CD14-positive monocyte (primary cell): Measurements from ENCODE around the gene OSBPL6. TPM values are rescaled to one million over a fixed set of nuclear protein-coding genes. Genes with fewer than 3 reads are reported as not detected.

Source experiments
- DNase-seq, 3 donors: peaks; one replicate each; pipeline ENCODE4 v3.0.0-alpha.2; 2011 to 2022
- H2AFZ ChIP-seq: 2 replicates; pipeline ENCODE4 v1.6.0; 2012; ENCODE audit warnings: mild to moderate bottlenecking, low read depth, low read length, inconsistent platforms; ENCODE audit not compliant: insufficient read depth, poor library complexity, severe bottlenecking
- H3K27ac ChIP-seq, 2 donors: 1 replicate in 1 of 2; 2 replicates in 1 of 2; pipeline ENCODE4 v1.5.1; 2012 to 2013; ENCODE audit warnings: low read length in 2 of 2, control low read depth in 1 of 2, inconsistent platforms in 1 of 2, low read depth in 1 of 2, mild to moderate bottlenecking in 1 of 2
- H3K27me3 ChIP-seq, 2 donors: one replicate each; pipeline versions ENCODE4 v1.6.0 to v1.6.1; 2011 to 2013; ENCODE audit warnings: low read length in 2 of 2; ENCODE audit not compliant: control insufficient read depth in 2 of 2, insufficient read depth in 2 of 2
- H3K36me3 ChIP-seq, 2 donors: replicated peaks in 1 of 2; 1 replicate in 1 of 2; 2 replicates in 1 of 2; pipeline versions ENCODE4 v1.5.1 to v1.6.1; 2012 to 2013; ENCODE audit warnings: low read length in 2 of 2, control low read depth in 1 of 2, inconsistent platforms in 1 of 2, mild to moderate bottlenecking in 1 of 2; ENCODE audit not compliant: insufficient read depth in 2 of 2, control insufficient read depth in 1 of 2
- H3K4me1 ChIP-seq, 2 donors: 1 replicate in 1 of 2; 2 replicates in 1 of 2; pipeline versions ENCODE4 v1.5.1 to v1.6.1; 2012 to 2013; ENCODE audit warnings: low read length in 2 of 2, control low read depth in 1 of 2, inconsistent platforms in 1 of 2, mild to moderate bottlenecking in 1 of 2, moderate library complexity in 1 of 2; ENCODE audit not compliant: insufficient read depth in 2 of 2, control insufficient read depth in 1 of 2
- H3K4me2 ChIP-seq: replicated peaks from 2 replicates; pipeline ENCODE3; 2012; ENCODE audit warnings: low read length, moderate library complexity, mild to moderate bottlenecking; ENCODE audit not compliant: poor library complexity, severe bottlenecking; ENCODE audit errors: extremely low read depth
- H3K4me3 ChIP-seq, 3 experiments: fragments of 200-600 bp in 1 of 3; sonication (generic) in 1 of 3; replicated peaks in 1 of 3; 1 replicate in 2 of 3; 2 replicates in 1 of 3; pipeline ENCODE4 v1.5.1; 2011 to 2013; ENCODE audit warnings: low read length in 3 of 3, mild to moderate bottlenecking in 3 of 3, control low read depth in 2 of 3, low read depth in 2 of 3, inconsistent platforms in 1 of 3, moderate library complexity in 1 of 3
- H3K79me2 ChIP-seq: 2 replicates; pipeline ENCODE4 v1.6.0; 2012; ENCODE audit warnings: mild to moderate bottlenecking, control low read depth, inconsistent platforms, low read length, moderate library complexity; ENCODE audit not compliant: insufficient read depth
- H3K9ac ChIP-seq: 2 replicates; pipeline ENCODE4 v1.6.0; 2017; ENCODE audit warnings: low read length, mild to moderate bottlenecking; ENCODE audit not compliant: insufficient read depth, poor library complexity, severe bottlenecking
- H3K9me3 ChIP-seq, 2 donors: replicated peaks in 1 of 2; 1 replicate in 1 of 2; 2 replicates in 1 of 2; pipeline versions ENCODE4 v1.5.1 to v1.6.1; 2012 to 2013; ENCODE audit warnings: low read length in 2 of 2, control low read depth in 1 of 2; ENCODE audit not compliant: control insufficient read depth in 1 of 2, insufficient read depth in 1 of 2
- H4K20me1 ChIP-seq: 2 replicates; pipeline ENCODE4 v1.6.0; 2012; ENCODE audit warnings: mild to moderate bottlenecking, low read length, control low read depth, moderate library complexity; ENCODE audit not compliant: insufficient read depth
- H3K27ac Mint-ChIP-seq, 7 donors: one replicate each; pipeline ENCODE4 v1.8.0; 2020; ENCODE audit warnings: mild to moderate bottlenecking in 7 of 7, mixed read lengths in 7 of 7, moderate library complexity in 6 of 7, inconsistent platforms in 2 of 7
- H3K27me3 Mint-ChIP-seq, 3 donors: one replicate each; pipeline ENCODE4 v1.8.0; 2021 to 2022; ENCODE audit warnings: low read depth in 3 of 3, mild to moderate bottlenecking in 3 of 3, mixed read lengths in 3 of 3, moderate library complexity in 3 of 3, inconsistent platforms in 1 of 3
- H3K36me3 Mint-ChIP-seq, 2 donors: one replicate each; pipeline ENCODE4 v1.8.0; 2020; ENCODE audit warnings: mixed read lengths in 2 of 2, inconsistent platforms in 1 of 2, mild to moderate bottlenecking in 1 of 2
- H3K4me1 Mint-ChIP-seq: one replicate; pipeline ENCODE4 v1.8.0; 2020; ENCODE audit warnings: mild to moderate bottlenecking, mixed read lengths
- H3K4me3 Mint-ChIP-seq, 2 donors: one replicate each; pipeline ENCODE4 v1.8.0; 2020; ENCODE audit warnings: mild to moderate bottlenecking in 2 of 2, mixed read lengths in 2 of 2, moderate library complexity in 1 of 2
- H3K9me3 Mint-ChIP-seq, 7 donors: one replicate each; pipeline ENCODE4 v1.8.0; 2020 to 2022; ENCODE audit warnings: mixed read lengths in 7 of 7, mild to moderate bottlenecking in 6 of 7, moderate library complexity in 6 of 7, inconsistent platforms in 2 of 7
- CTCF ChIP-seq: fragments of 200-600 bp; IDR thresholded peaks from one replicate; pipeline ENCODE4 v1.8.0; 2022; ENCODE audit warnings: antibody characterized with exemption, mild to moderate bottlenecking
- WGBS: methylation state at CpG from one replicate; pipeline ENCODE4 v1.1.5; 2013; ENCODE audit warnings: missing lambda C conversion rate; ENCODE audit not compliant: insufficient coverage; 5-methylcytosine and 5-hydroxymethylcytosine counted together
- intact Hi-C, 2 donors: fragments of 100-400 bp; cut with micrococcal nuclease; formaldehyde crosslinking; loops; one replicate each; pipeline versions ENCODE4 v1.15.0 to v1.15.1; 2023
- polyA plus RNA-seq, 3 donors: library from polyadenylated mRNA; depleted of rRNA in 1 of 3; unstranded in 2 of 3; stranded (reverse) in 1 of 3; fragments of 300-500 nt in 2 of 3; fragments of >200 nt in 1 of 3; fragmentation: Illumina TruSeq in 2 of 3; gene quantifications; 1 replicate in 2 of 3; 2 replicates in 1 of 3; pipeline ENCODE4 v1.2.3, GENCODE V29; 2012 to 2021

OSBPL6 gene
- polyA plus RNA-seq, 3 donors = not detected

GRCh38 chr2:178425255-178425827, 231.0 kb downstream of the OSBPL6 start:
- Histone ChIP-seq H3K4me3 (no peak overlapping the region), H3K27me3 (no peaks in the 10 kb centered on the region), H3K36me3 (peaks cover 5 to 44% of the 10 kb centered on the region in 2 donors), H3K79me2 (peaks cover 23% of the 10 kb centered on the region), H2AFZ (no peak overlapping the region), H3K27ac (no peak overlapping the region), H3K9ac (no peak overlapping the region), H4K20me1 (no peaks in the 10 kb centered on the region), H3K4me1 (peaks cover 2 to 4% of the 10 kb centered on the region in 2 donors), H3K9me3 (no peaks in the 10 kb centered on the region), H3K4me2 (no peak overlapping the region)
- Mint-ChIP-seq H3K27ac (no peak overlapping the region), H3K9me3 (peaks cover 2 to 17% (median 10%) of the 10 kb centered on the region in 7 donors), H3K36me3 (peaks cover 31 to 60% of the 10 kb centered on the region in 2 donors), H3K4me1 (peaks cover 4% of the 10 kb centered on the region), H3K4me3 (no peak overlapping the region), H3K27me3 (no peaks in the 10 kb centered on the region)
- no peak for TF ChIP-seq CTCF
- WGBS = no CpG with 5 or more reads among the region's 4 CpGs
- no peak for DNase-seq
- intact Hi-C loops = no loop called here

- 90% methylated on average over 2 of the region's 3 CpGs for WGBS
- Histone ChIP-seq H2AFZ (no peak overlapping the region), H3K4me2 (no peak overlapping the region), H3K79me2 (peaks cover 23% of the 10 kb centered on the region), H3K27me3 (no peaks in the 10 kb centered on the region), H4K20me1 (no peaks in the 10 kb centered on the region), H3K36me3 (peaks cover 7 to 54% of the 10 kb centered on the region in 2 donors), H3K9ac (no peak overlapping the region), H3K4me1 (no peaks in the 10 kb centered on the region), H3K27ac (no peak overlapping the region), H3K9me3 (no peaks in the 10 kb centered on the region), H3K4me3 (no peak overlapping the region)
- no peaks in the 10 kb centered on the region for H3K4me1 Mint-ChIP-seq
- H3K27me3 Mint-ChIP-seq = no peaks in the 10 kb centered on the region
- DNase-seq = no peak
- no peak overlapping the region for H3K4me3 Mint-ChIP-seq
- peaks cover 40 to 69% of the 10 kb centered on the region in 2 donors for H3K36me3 Mint-ChIP-seq
- H3K9me3 Mint-ChIP-seq = peaks cover 2 to 17% (median 10%) of the 10 kb centered on the region in 7 donors
- intact Hi-C loops = no loop called here
- no peak overlapping the region for H3K27ac Mint-ChIP-seq
- TF ChIP-seq CTCF = no peak
Observed at GRCh38 chr2:178426388-178426787, 232.1 kb downstream of the OSBPL6 start.
